WTC11 (cell line): ENCODE measurements around the gene MRTFA. TPM values are rescaled to one million over a fixed set of nuclear protein-coding genes. Genes with fewer than 3 reads are reported as not detected.

ENCODE experiments used
- ATAC-seq: fragments of 200-7000 bp; cut with Tn5 transposase; 2 replicates; pipeline ENCODE4 v1.10.0; 2021; ENCODE audit warnings: mild to moderate bottlenecking, moderate library complexity
- CTCF ChIA-PET: fragments of 300-600 bp; sonication (Branson Sonifier 250); formaldehyde crosslinking; loops from one replicate; lab custom pipeline; 2021; ENCODE audit warnings: antibody characterized with exemption; lab: Charles Lee
- POLR2A ChIA-PET: fragments of 350-600 bp; sonication (Branson Sonifier 250); formaldehyde crosslinking; loops from one replicate; lab custom pipeline; 2021; ENCODE audit warnings: antibody characterized with exemption; lab: Charles Lee
- DNase-seq: peaks from one replicate; pipeline ENCODE4 v3.0.0; 2021; ENCODE audit warnings: low spot score
- H3K27ac Mint-ChIP-seq: 2 replicates; pipeline ENCODE4 v1.8.0; 2021; ENCODE audit warnings: mixed read lengths
- H3K27me3 Mint-ChIP-seq: 2 replicates; pipeline ENCODE4 v1.8.0; 2021; ENCODE audit warnings: low read depth, mild to moderate bottlenecking, moderate library complexity, mixed read lengths
- H3K36me3 Mint-ChIP-seq: 2 replicates; pipeline ENCODE4 v1.8.0; 2021; ENCODE audit warnings: mixed read lengths
- H3K4me1 Mint-ChIP-seq: 2 replicates; pipeline ENCODE4 v1.8.0; 2022; ENCODE audit warnings: mixed read lengths
- H3K4me3 Mint-ChIP-seq: 2 replicates; pipeline ENCODE4 v1.8.0; 2021; ENCODE audit warnings: mild to moderate bottlenecking, moderate library complexity, mixed read lengths
- H3K9me3 Mint-ChIP-seq: 2 replicates; pipeline ENCODE4 v1.8.0; 2021; ENCODE audit warnings: mixed read lengths
- ATF1 ChIP-seq: sonication (generic); formaldehyde crosslinking; IDR thresholded peaks from 2 replicates; pipeline ENCODE4 v1.8.1; 2023; ENCODE audit warnings: mild to moderate bottlenecking, moderate library complexity, missing genetic modification reagents
- ATF3 ChIP-seq: sonication (generic); formaldehyde crosslinking; conservative IDR thresholded peaks from 2 replicates; pipeline ENCODE4 v1.8.1; 2022; ENCODE audit warnings: mild to moderate bottlenecking, missing genetic modification reagents
- ATF6 ChIP-seq: sonication (generic); formaldehyde crosslinking; IDR thresholded peaks from 2 replicates; pipeline ENCODE4 v1.8.1; 2023; ENCODE audit warnings: mild to moderate bottlenecking, missing genetic modification reagents
- CREB1 ChIP-seq: sonication (generic); formaldehyde crosslinking; IDR thresholded peaks from 2 replicates; pipeline ENCODE4 v1.8.0; 2023; ENCODE audit warnings: mild to moderate bottlenecking, missing genetic modification reagents
- ETV6 ChIP-seq: sonication (generic); formaldehyde crosslinking; IDR thresholded peaks from 2 replicates; pipeline ENCODE4 v1.8.1; 2022; ENCODE audit warnings: mild to moderate bottlenecking, missing genetic modification reagents
- FOXK1 ChIP-seq: sonication (generic); formaldehyde crosslinking; IDR thresholded peaks from 2 replicates; pipeline ENCODE4 v1.8.0; 2022; ENCODE audit warnings: mild to moderate bottlenecking, moderate library complexity, missing genetic modification reagents
- GABPB1 ChIP-seq: sonication (generic); formaldehyde crosslinking; IDR thresholded peaks from 2 replicates; pipeline ENCODE4 v1.8.1; 2023; ENCODE audit warnings: mild to moderate bottlenecking, missing genetic modification reagents
- JUN ChIP-seq: sonication (generic); formaldehyde crosslinking; IDR thresholded peaks from 2 replicates; pipeline ENCODE4 v1.8.0; 2023; ENCODE audit warnings: mild to moderate bottlenecking, missing genetic modification reagents
- KAT7 ChIP-seq: sonication (generic); formaldehyde crosslinking; IDR thresholded peaks from 2 replicates; pipeline ENCODE4 v1.8.1; 2023; ENCODE audit warnings: missing genetic modification reagents, mild to moderate bottlenecking, borderline replicate concordance
- NFYB ChIP-seq: sonication (generic); formaldehyde crosslinking; conservative IDR thresholded peaks from 2 replicates; pipeline ENCODE4 v1.8.0; 2022; ENCODE audit warnings: low read depth, missing genetic modification reagents
- NR1H2 ChIP-seq: sonication (generic); formaldehyde crosslinking; IDR thresholded peaks from 2 replicates; pipeline ENCODE4 v1.9.0; 2021; ENCODE audit warnings: mild to moderate bottlenecking, moderate library complexity, missing genetic modification reagents
- RELA ChIP-seq: sonication (generic); formaldehyde crosslinking; IDR thresholded peaks from 2 replicates; pipeline ENCODE4 v1.8.1; 2022; ENCODE audit warnings: missing genetic modification reagents, mild to moderate bottlenecking, borderline replicate concordance
- SMAD3 ChIP-seq: sonication (generic); formaldehyde crosslinking; IDR thresholded peaks from 2 replicates; pipeline ENCODE4 v1.8.0; 2022; ENCODE audit warnings: missing genetic modification reagents, mild to moderate bottlenecking, borderline replicate concordance
- SOX15 ChIP-seq: fragments of 250-450 bp; sonication (Bioruptor Pico); IDR thresholded peaks from 2 replicates; pipeline ENCODE4 v1.9.0; 2021; ENCODE audit warnings: mild to moderate bottlenecking
- TCF7 ChIP-seq: sonication (generic); formaldehyde crosslinking; IDR thresholded peaks from 2 replicates; pipeline ENCODE4 v1.8.0; 2022; ENCODE audit warnings: mild to moderate bottlenecking, low read depth, missing genetic modification reagents, moderate library complexity
- TP53 ChIP-seq: sonication (generic); formaldehyde crosslinking; IDR thresholded peaks from 2 replicates; pipeline ENCODE4 v1.8.1; 2023; ENCODE audit warnings: mild to moderate bottlenecking, missing genetic modification reagents
- ZNF138 ChIP-seq: sonication (generic); formaldehyde crosslinking; conservative IDR thresholded peaks from 2 replicates; pipeline ENCODE4 v1.8.1; 2022; ENCODE audit warnings: mild to moderate bottlenecking, moderate library complexity, missing genetic modification reagents
- ZNF232 ChIP-seq: sonication (generic); formaldehyde crosslinking; IDR thresholded peaks from 2 replicates; pipeline ENCODE4 v1.8.0; 2022; ENCODE audit warnings: mild to moderate bottlenecking, missing genetic modification reagents
- ZNF396 ChIP-seq: fragments of 250-450 bp; sonication (Bioruptor Pico); IDR thresholded peaks from 2 replicates; pipeline ENCODE4 v1.8.0; 2021; ENCODE audit warnings: mild to moderate bottlenecking, moderate library complexity, borderline replicate concordance
- total RNA-seq: library from RNA; stranded (reverse); gene quantifications from 3 replicates; pipeline ENCODE4 v1.2.3, GENCODE V29; 2021
- TF ChIP-seq, protein P1 (sequence below): sonication (generic); formaldehyde crosslinking; IDR thresholded peaks from 2 replicates; pipeline ENCODE4 v1.8.0; 2022; ENCODE audit warnings: mild to moderate bottlenecking, missing genetic modification reagents
- TF ChIP-seq, protein P2 (sequence below): sonication (generic); formaldehyde crosslinking; IDR thresholded peaks from 2 replicates; pipeline ENCODE4 v1.8.0; 2022; ENCODE audit warnings: mild to moderate bottlenecking, missing genetic modification reagents
- TF ChIP-seq, protein P3 (sequence below): sonication (generic); formaldehyde crosslinking; IDR thresholded peaks from 2 replicates; pipeline ENCODE4 v1.8.1; 2023; ENCODE audit warnings: mild to moderate bottlenecking, missing genetic modification reagents, borderline replicate concordance
- TF ChIP-seq, protein P4 (sequence below): sonication (generic); formaldehyde crosslinking; IDR thresholded peaks from 2 replicates; pipeline ENCODE4 v1.8.1; 2022; ENCODE audit warnings: mild to moderate bottlenecking, moderate library complexity, missing genetic modification reagents
- TF ChIP-seq, protein P5 (sequence below): sonication (generic); formaldehyde crosslinking; IDR thresholded peaks from 2 replicates; pipeline ENCODE4 v1.8.0; 2023; ENCODE audit warnings: mild to moderate bottlenecking, missing genetic modification reagents

MRTFA gene
- total RNA-seq, 1 experiment from 2014 or later, result 48.4 TPM

DNA sequence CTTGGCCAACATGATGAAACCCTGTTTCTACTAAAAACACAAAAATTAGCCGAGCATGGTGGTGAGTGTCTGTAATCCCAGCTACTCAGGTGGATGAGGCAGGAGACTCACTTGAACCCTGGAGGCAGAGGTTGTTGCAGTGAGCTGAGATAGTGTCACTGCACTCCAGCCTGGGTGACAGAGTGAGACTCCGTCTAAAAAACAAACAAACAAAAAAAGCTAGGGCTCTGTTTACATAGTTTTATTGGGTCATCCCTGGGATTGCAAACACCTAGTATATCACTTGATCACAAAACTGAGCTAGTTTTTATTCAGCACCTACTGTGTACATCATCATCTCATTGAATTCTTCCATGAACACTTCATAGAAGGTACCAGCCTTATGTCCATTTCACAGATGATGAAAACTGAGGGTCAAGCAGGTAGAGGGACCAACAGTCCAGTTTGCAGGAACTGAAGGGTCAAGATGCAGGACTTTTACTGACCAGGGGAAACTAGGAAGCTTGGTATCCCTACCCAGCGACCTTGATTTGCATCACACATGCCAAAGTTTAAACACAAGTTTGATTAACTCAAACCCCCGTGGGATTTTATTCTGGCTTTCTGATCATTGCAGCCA is 9.2 kb upstream of the MRTFA start:
- Mint-ChIP-seq H3K4me1 (peaks cover 5% of the 10 kb centered on the region), H3K9me3 (no peaks in the 10 kb centered on the region), H3K27me3 (no peaks in the 10 kb centered on the region), H3K36me3 (no peaks in the 10 kb centered on the region), H3K4me3 (no peak overlapping the region), H3K27ac (no peak overlapping the region)
- DNase-seq, result no peak
- TF ChIP-seq ZNF396 (no peak), SOX15 (CRISPR knock-in tag) (no peak), FOXK1 (CRISPR knock-in tag) (no peak), ATF3 (CRISPR knock-in tag) (no peak), GABPB1 (CRISPR knock-in tag) (no peak), KAT7 (CRISPR knock-in tag) (no peak), SMAD3 (CRISPR knock-in tag) (no peak), ATF6 (CRISPR knock-in tag) (no peak), ATF1 (no peak), JUN (no peak)
- TF ChIP-seq, protein P1, sequence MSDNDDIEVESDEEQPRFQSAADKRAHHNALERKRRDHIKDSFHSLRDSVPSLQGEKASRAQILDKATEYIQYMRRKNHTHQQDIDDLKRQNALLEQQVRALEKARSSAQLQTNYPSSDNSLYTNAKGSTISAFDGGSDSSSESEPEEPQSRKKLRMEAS, result no peak
- TF ChIP-seq, protein P2, sequence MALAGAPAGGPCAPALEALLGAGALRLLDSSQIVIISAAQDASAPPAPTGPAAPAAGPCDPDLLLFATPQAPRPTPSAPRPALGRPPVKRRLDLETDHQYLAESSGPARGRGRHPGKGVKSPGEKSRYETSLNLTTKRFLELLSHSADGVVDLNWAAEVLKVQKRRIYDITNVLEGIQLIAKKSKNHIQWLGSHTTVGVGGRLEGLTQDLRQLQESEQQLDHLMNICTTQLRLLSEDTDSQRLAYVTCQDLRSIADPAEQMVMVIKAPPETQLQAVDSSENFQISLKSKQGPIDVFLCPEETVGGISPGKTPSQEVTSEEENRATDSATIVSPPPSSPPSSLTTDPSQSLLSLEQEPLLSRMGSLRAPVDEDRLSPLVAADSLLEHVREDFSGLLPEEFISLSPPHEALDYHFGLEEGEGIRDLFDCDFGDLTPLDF, result no peak
- ATAC-seq, result no peak
- ChIA-PET POLR2A (no interaction called here), CTCF (interaction anchor here (0.6 to 3.1 kb wide), 14 partner anchors 9 to 253 kb away, joined by 3 to 54 read pairs (median 7); partner anchors contain the start of gene MRTFA)

DNA sequence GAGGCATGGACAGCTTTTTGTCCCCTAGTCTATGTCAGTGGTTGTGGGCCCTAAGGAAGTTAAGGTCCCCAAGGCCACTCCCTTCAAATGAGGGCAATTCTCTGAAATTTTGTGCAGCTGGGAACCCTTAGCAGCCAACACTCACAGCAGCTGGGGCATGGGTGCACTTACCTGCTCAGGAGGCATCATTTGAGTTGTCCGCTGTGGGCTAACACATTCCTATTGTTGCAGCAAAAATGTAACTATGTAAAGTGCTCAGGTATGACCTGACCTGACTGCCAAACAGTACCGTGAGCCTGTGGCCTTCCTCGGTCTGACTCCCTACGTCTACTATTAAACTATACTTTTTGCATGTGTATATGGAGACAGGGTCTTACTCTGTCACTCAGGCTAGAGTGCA is 5.8 kb upstream of the MRTFA start:
- DNase-seq, result no peak
- TF ChIP-seq ZNF138 (CRISPR knock-in tag) (no peak), ETV6 (no peak), CREB1 (CRISPR knock-in tag) (no peak), ZNF232 (CRISPR knock-in tag) (no peak), NR1H2 (CRISPR knock-in tag) (no peak), NFYB (CRISPR knock-in tag) (no peak), RELA (no peak), TP53 (CRISPR knock-in tag) (no peak), TCF7 (CRISPR knock-in tag) (no peak), KAT7 (CRISPR knock-in tag) (no peak), ATF1 (no peak)
- TF ChIP-seq, protein P3, sequence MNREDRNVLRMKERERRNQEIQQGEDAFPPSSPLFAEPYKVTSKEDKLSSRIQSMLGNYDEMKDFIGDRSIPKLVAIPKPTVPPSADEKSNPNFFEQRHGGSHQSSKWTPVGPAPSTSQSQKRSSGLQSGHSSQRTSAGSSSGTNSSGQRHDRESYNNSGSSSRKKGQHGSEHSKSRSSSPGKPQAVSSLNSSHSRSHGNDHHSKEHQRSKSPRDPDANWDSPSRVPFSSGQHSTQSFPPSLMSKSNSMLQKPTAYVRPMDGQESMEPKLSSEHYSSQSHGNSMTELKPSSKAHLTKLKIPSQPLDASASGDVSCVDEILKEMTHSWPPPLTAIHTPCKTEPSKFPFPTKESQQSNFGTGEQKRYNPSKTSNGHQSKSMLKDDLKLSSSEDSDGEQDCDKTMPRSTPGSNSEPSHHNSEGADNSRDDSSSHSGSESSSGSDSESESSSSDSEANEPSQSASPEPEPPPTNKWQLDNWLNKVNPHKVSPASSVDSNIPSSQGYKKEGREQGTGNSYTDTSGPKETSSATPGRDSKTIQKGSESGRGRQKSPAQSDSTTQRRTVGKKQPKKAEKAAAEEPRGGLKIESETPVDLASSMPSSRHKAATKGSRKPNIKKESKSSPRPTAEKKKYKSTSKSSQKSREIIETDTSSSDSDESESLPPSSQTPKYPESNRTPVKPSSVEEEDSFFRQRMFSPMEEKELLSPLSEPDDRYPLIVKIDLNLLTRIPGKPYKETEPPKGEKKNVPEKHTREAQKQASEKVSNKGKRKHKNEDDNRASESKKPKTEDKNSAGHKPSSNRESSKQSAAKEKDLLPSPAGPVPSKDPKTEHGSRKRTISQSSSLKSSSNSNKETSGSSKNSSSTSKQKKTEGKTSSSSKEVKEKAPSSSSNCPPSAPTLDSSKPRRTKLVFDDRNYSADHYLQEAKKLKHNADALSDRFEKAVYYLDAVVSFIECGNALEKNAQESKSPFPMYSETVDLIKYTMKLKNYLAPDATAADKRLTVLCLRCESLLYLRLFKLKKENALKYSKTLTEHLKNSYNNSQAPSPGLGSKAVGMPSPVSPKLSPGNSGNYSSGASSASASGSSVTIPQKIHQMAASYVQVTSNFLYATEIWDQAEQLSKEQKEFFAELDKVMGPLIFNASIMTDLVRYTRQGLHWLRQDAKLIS (CRISPR knock-in tag), result no peak
- TF ChIP-seq, protein P4, sequence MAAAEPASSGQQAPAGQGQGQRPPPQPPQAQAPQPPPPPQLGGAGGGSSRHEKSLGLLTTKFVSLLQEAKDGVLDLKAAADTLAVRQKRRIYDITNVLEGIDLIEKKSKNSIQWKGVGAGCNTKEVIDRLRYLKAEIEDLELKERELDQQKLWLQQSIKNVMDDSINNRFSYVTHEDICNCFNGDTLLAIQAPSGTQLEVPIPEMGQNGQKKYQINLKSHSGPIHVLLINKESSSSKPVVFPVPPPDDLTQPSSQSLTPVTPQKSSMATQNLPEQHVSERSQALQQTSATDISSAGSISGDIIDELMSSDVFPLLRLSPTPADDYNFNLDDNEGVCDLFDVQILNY (CRISPR knock-in tag), result no peak
- TF ChIP-seq, protein P5, sequence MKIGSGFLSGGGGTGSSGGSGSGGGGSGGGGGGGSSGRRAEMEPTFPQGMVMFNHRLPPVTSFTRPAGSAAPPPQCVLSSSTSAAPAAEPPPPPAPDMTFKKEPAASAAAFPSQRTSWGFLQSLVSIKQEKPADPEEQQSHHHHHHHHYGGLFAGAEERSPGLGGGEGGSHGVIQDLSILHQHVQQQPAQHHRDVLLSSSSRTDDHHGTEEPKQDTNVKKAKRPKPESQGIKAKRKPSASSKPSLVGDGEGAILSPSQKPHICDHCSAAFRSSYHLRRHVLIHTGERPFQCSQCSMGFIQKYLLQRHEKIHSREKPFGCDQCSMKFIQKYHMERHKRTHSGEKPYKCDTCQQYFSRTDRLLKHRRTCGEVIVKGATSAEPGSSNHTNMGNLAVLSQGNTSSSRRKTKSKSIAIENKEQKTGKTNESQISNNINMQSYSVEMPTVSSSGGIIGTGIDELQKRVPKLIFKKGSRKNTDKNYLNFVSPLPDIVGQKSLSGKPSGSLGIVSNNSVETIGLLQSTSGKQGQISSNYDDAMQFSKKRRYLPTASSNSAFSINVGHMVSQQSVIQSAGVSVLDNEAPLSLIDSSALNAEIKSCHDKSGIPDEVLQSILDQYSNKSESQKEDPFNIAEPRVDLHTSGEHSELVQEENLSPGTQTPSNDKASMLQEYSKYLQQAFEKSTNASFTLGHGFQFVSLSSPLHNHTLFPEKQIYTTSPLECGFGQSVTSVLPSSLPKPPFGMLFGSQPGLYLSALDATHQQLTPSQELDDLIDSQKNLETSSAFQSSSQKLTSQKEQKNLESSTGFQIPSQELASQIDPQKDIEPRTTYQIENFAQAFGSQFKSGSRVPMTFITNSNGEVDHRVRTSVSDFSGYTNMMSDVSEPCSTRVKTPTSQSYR (CRISPR knock-in tag), result no peak
- Mint-ChIP-seq H3K27ac (no peak overlapping the region), H3K27me3 (peaks cover 3% of the 10 kb centered on the region), H3K4me3 (no peak overlapping the region), H3K4me1 (peaks cover 10% of the 10 kb centered on the region), H3K36me3 (no peaks in the 10 kb centered on the region), H3K9me3 (no peaks in the 10 kb centered on the region)
- ATAC-seq, result no peak
- ChIA-PET POLR2A (interaction anchor here (0.6 kb wide), 1 partner anchor 35 kb away, joined by 8 read pairs; no protein-coding TSS in a partner anchor), CTCF (interaction anchor here (0.8 to 1.7 kb wide), 2 partner anchors 117 to 206 kb away, joined by 4 to 5 read pairs; no protein-coding TSS in a partner anchor)
